Activated CD8-positive, alpha-beta memory T cell treated with anti-CD3 and anti-CD28 coated beads for 1 hour (primary cell): ENCODE data around the gene GADD45GIP1.

ENCODE experiments used
- DNase-seq, 2 donors: peaks; one replicate each; pipeline ENCODE4 v3.0.0-alpha.2; 2020; ENCODE audit warnings: low read depth in 1 of 2; ENCODE audit errors: extremely low read depth in 1 of 2

GADD45GIP1 gene

DNA sequence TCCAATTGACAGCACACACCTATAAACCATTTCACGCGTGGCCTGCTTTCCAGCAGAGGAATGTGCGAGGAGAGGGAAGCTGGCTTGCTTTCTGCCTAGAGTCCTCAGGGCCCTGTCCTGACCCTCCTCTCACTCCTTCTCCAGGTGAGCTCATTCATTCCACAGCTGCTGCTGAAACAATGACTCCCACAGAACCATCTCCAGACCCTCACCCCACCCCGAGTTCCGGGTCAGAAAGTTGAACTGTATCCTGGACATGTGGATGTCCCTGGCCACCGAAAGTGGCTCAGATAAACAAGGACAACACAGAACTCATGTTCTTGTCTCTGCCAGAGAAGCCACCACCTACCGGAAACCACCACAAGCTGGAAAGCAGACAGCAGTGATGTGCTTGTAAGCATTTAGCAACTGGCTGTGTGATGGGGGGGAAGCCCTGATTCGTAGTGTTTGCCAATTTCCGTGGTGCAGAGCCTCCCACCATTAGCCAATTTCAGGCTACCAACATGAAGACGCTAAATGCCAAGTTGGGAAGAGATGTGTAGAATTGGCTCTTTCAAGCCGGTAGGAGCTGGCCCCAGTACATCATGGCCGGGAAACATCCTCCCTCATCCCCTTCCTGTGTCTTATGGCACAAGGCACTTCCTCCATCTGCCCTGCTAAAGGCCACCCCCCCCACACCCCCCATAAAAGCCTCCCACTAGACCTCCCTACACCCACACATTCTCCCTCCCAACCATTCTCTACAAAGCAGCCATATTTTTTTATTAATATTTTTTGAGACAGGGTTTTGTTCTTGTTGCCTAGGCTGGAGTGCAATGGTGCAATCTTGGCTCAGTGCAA, 43.0 kb downstream of the GADD45GIP1 start:
- no peak for DNase-seq

DNA sequence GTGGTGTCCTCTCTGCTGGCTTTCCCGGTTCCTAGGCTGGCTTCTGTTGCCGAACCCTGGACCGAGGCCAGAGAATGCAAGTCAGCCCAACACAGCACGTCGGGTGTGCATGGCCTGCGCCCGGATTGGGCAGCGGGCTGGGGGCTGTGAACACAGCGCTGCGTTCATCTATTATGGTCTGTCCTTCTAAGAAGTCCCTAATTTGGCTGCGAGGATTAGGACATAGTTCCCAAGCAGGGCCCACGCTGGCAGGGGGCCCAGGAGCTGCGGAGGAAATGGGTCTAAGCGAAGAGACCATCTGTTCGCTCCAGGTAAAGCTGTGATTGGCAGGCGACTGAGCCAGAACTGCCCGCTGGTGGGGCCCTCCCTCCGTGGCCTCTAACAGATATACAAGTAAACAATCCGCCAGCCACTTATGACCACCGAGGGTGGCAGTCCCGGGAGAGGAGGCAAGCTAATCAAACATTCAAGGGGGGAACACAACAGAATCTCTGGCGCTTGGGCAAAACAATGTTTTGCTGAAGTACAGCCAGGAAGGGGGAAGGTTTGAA, 43.9 kb downstream of the GADD45GIP1 start:
- DNase-seq: no peak

DNA sequence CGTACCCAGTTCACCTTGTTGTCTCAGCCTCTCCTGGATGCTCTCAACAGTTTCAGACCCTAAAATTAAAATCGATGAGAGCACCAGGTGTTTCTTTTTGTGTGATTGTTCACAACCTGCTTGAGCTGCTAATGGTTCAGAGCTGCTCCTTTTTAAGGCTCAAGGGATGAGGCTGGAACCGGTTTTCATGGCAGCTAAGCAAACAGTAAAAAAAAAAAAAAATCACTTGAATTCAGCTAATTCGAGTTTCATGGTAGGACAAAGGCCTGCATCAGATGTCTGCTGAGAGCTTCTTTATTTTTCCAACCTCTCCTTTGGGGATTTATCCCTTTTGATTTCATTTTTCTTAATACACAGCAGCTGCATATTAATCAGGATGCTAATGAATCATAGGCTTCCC, 44.5 kb downstream of the GADD45GIP1 start:
- DNase-seq: no peak

DNA sequence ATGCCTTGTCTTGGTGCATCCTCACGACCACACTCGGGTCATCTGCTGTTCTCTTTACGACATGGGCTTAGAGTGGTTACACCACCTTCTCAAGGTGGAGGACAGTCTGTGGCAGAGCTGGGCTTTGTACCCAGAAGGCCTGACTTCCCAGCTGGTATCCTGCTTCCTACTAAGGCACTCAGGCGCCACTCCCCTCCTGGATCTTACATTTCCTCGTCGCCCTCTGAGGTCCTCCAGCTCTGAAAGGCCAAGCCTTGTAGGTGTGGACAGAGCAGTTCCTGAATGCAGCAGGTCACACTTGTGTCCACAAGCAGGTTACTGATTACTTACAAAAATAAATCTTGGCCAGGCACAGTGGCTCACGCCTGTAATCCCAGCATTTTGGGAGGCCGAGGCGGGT, 49.9 kb downstream of the GADD45GIP1 start:
- DNase-seq: no peak
